ENCODE data around the gene AGPAT4.

- TF ChIP-seq EZH2 (IDR thresholded peaks at IDR 0.05; ENCODE audit: borderline replicate concordance, low read depth, low read length, poor library complexity, severe bottlenecking) = no peak
- no peak for TF ChIP-seq CTCF (conservative IDR thresholded peaks at IDR 0.05; ENCODE audit: low read depth, low read length)
Measured at GRCh38 chr6:161117308-161117707, 156.6 kb downstream of the AGPAT4 start.

All from A673 (cell line).